Measurements from ENCODE around the gene SF3B2. TPM values are rescaled to one million over a fixed set of nuclear protein-coding genes. Genes with fewer than 3 reads are reported as not detected.

Gene SF3B2
- total and polyA plus RNA-seq, 2 donors (not counting 3 experiments of a cell fraction or from before 2014, with no cell fraction given): 99.4 to 196 TPM

- ChIA-PET POLR2A (no interaction called here), CTCF (interaction anchor here (1.3 to 3.9 kb wide), 3 partner anchors 14 to 123 kb away, joined by 3 to 37 read pairs (median 11); no protein-coding TSS in a partner anchor)
- H3K27me3 ChIP-seq (ENCODE audit: control insufficient read depth in 2 of 2, insufficient read depth in 2 of 2, low read length in 2 of 2): peaks cover 2% of the 10 kb centered on the region in 2 experiments
- peaks cover 0 to 7% of the 10 kb centered on the region in 2 experiments for H3K36me3 ChIP-seq (ENCODE audit: control insufficient read depth in 2 of 2, extremely low read depth in 1 of 2, insufficient read depth in 2 of 2, low read length in 2 of 2)
- H3K4me2 ChIP-seq (ENCODE audit: insufficient read depth, low read length): no peak overlapping the region
- FAIRE-seq (no peak), DNase-seq (ENCODE audit: low read depth, low spot score) (no peak)
- H3K9me3 ChIP-seq (replicated peaks; ENCODE audit: control insufficient read depth, insufficient read depth, low read length): no peaks in the 10 kb centered on the region
- dilution Hi-C loops (cut with MboI; ENCODE audit: extremely low pct_ligation_motif_present, low sequenced_read_pairs) (no loop called here), intact Hi-C loops (cut with micrococcal nuclease) (no loop called here)
- no peaks in the 10 kb centered on the region for H4K20me1 ChIP-seq (replicated peaks; ENCODE audit: control insufficient read depth, extremely low read depth, insufficient read depth, low read length)
- BruUV-seq (replicated peaks): no TSS peak
- no peak overlapping the region for H3K4me3 ChIP-seq (replicated peaks in 1 of 3; ENCODE audit: insufficient read depth in 1 of 3, low read depth in 1 of 3, low read length in 3 of 3)
- no peak overlapping the region for H3K27ac ChIP-seq (ENCODE audit: insufficient read depth, low read depth, low read length)
- no peak overlapping the region for H2AFZ ChIP-seq (ENCODE audit: low read depth, low read length)
- no peak overlapping the region for H3K9ac ChIP-seq (replicated peaks; ENCODE audit: extremely low read depth, insufficient read depth, low read length)
- H3K79me2 ChIP-seq (ENCODE audit: control insufficient read depth, insufficient read depth, low read length): peaks cover 10% of the 10 kb centered on the region
- H3K4me1 ChIP-seq (ENCODE audit: control insufficient read depth, extremely low read depth, insufficient read depth, low read length): peaks cover 5% of the 10 kb centered on the region
- no peaks in the 10 kb centered on the region for H3K9me1 ChIP-seq (replicated peaks; ENCODE audit: control insufficient read depth, extremely low read depth, insufficient read depth, low read length)
- TF ChIP-seq FOS (IDR thresholded peaks at IDR 0.05; ENCODE audit: borderline replicate concordance, insufficient read depth, low read length): no peak
- no peak for TF ChIP-seq MYC (IDR thresholded peaks at IDR 0.05; ENCODE audit: low read depth, low read length)
- no peak for TF ChIP-seq GATA2 (IDR thresholded peaks at IDR 0.05; ENCODE audit: insufficient read depth, insufficient read length, low read depth, low read length)
- TF ChIP-seq JUN (IDR thresholded peaks at IDR 0.05; ENCODE audit: borderline replicate concordance, insufficient read depth, insufficient read length, low read depth): no peak
- no peak for TF ChIP-seq MAX (IDR thresholded peaks at IDR 0.05; ENCODE audit: insufficient read depth, insufficient read length)
- no peak for TF ChIP-seq POLR2A (IDR thresholded peaks at IDR 0.05; ENCODE audit: low read depth, low read length)
- no peak for TF ChIP-seq EZH2 (IDR thresholded peaks at IDR 0.05; ENCODE audit: borderline replicate concordance, low read depth, low read length, severe bottlenecking)
- no peak for TF ChIP-seq POLR2AphosphoS5 (IDR thresholded peaks at IDR 0.05; ENCODE audit: insufficient read depth, low read depth, low read length)
These were observed 44.1 kb upstream of the SF3B2 start for GRCh38 chr11:66008095-66008467.

Data from endothelial cell of umbilical vein (primary cell).